ENCODE measurements around the gene NR1H4. TPM values are rescaled to one million over a fixed set of nuclear protein-coding genes. Genes with fewer than 3 reads are reported as not detected.

NR1H4 gene
- total and polyA plus RNA-seq, 2 experiments from 2014 or later = not detected

- TF ChIP-seq CTCF (conservative IDR thresholded peaks at IDR 0.05; ENCODE audit: low read depth in 2 of 2) = no peak
- no peak for TF ChIP-seq STAT1 (IDR thresholded peaks at IDR 0.05; ENCODE audit: unreplicated experiment)
- TF ChIP-seq ZNF114 (CRISPR knock-in tag; IDR thresholded peaks at IDR 0.05) = no peak
- TF ChIP-seq ZNF462 (CRISPR knock-in tag; IDR thresholded peaks at IDR 0.05) = no peak
- TF ChIP-seq ZNF331 (CRISPR knock-in tag; IDR thresholded peaks at IDR 0.05; ENCODE audit: low read depth) = no peak
- TF ChIP-seq ETS1 (IDR thresholded peaks at IDR 0.05) = no peak
- TF ChIP-seq POLR2AphosphoS5 (IDR thresholded peaks at IDR 0.05; ENCODE audit: low read depth) = no peak
- TF ChIP-seq CREB1 (CRISPR knock-in tag; IDR thresholded peaks at IDR 0.05; ENCODE audit: low read depth) = no peak
- no peak for TF ChIP-seq NANOG (IDR thresholded peaks at IDR 0.05; ENCODE audit: borderline replicate concordance)
- TF ChIP-seq JUNB (IDR thresholded peaks at IDR 0.05; ENCODE audit: unreplicated experiment) = no peak
- TF ChIP-seq EZH2phosphoT487 (IDR thresholded peaks at IDR 0.05; ENCODE audit: unreplicated experiment) = no peak
- TF ChIP-seq REST (IDR thresholded peaks at IDR 0.05; ENCODE audit: unreplicated experiment) = no peak
- no peak for TF ChIP-seq EZH2 (IDR thresholded peaks at IDR 0.05; ENCODE audit: low read depth, unreplicated experiment)
- no peak overlapping the region for H2AFZ ChIP-seq
- Mint-ChIP-seq H3K27me3 (ENCODE audit: insufficient read depth, low read depth, poor library complexity) (peaks cover 9% of the 10 kb centered on the region), H3K36me3 (ENCODE audit: low read depth) (no peaks in the 10 kb centered on the region), H3K4me1 (peaks cover 13% of the 10 kb centered on the region), H3K9me3 (no peaks in the 10 kb centered on the region; the same call in 2 of the 3 replicates), H3K27ac (no peak overlapping the region), H3K4me3 (no peak overlapping the region)
- H3K4me2 ChIP-seq = no peak overlapping the region
- H3K9me2 ChIP-seq (ENCODE audit: insufficient read depth) = 0 out of 2 replicates have a peak, but pooled peaks cover 6% of the 10 kb centered on the region
- no peaks in the 10 kb centered on the region for H3K36me3 ChIP-seq (ENCODE audit: insufficient read depth)
- peaks cover 6% of the 10 kb centered on the region for H3K27me3 ChIP-seq (ENCODE audit: insufficient read depth)
- DNase-seq (ENCODE audit: low spot score) = no peak
- peaks cover 82% of the 10 kb centered on the region for H3K79me2 ChIP-seq (replicated peaks; ENCODE audit: insufficient read depth)
- no peak overlapping the region for H3K27ac ChIP-seq (ENCODE audit: low read depth)
- H3K4me3 ChIP-seq = no peak overlapping the region
- no peaks in the 10 kb centered on the region for H4K20me1 ChIP-seq (replicated peaks; ENCODE audit: insufficient read depth)
- peaks cover 5% of the 10 kb centered on the region; the same call in 1 of the 2 replicates for H3K4me1 ChIP-seq (ENCODE audit: insufficient read depth)
- ATAC-seq = no peak
- H3F3A ChIP-seq (replicated peaks; ENCODE audit: low read depth) = no peaks in the 10 kb centered on the region
These were observed 105.3 kb downstream of the NR1H4 start for GRCh38 chr12:100578923-100579322.
